ENCODE measurements around the gene ZNF684. TPM values are rescaled to one million over a fixed set of nuclear protein-coding genes. Genes with fewer than 3 reads are reported as not detected.
"Not testable (repeated sequence)": the region's sequence is repeated elsewhere in the genome, so short reads cannot be mapped to it uniquely, and the experiment has no call there.

ZNF684 gene
- total RNA-seq, 2 donors from 2014 or later: 6.5 to 7.4 TPM

DNA sequence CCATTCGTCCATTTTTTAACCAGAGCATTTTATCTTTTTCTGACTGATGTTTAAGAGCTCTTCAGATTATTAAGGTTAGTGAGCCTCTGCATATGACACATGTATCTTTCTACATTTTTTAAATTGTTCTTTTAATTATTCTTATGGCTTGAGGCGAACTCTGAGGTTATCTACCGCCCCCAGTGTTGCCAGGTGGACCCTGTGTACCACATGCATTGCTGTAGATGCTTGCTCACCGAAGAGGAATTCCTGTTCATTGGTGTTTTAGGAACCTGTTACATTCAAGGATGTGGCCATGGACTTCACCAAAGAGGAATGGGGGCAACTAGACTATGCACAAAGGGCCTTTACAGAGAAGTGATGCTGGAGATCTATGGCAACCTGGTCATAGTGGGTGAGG is 31.8 kb downstream of the ZNF684 start:
- intact Hi-C loops (cut with DNase I): no loop called here
- ATAC-seq (no peak), DNase-seq (no peak)

DNA sequence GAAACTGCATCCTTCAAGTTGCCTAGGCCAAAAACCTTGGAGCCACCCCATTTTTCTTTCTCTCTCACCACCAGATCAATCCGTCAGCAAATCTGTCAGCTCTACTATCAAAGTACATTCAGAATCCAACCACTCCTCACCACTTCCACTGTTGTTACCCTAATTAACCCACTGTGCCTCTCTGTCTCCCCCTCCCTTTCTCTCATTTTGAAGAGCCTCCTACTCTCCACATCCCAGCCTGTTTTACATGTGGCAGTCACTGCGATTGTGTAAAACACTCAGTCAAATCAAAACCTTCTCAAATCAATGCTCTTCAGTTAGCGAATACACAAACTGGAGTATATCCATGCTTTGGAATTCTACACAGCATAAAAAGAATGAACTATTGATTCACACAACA is 33.1 kb downstream of the ZNF684 start:
- DNase-seq (no peak), ATAC-seq (no peak)
- intact Hi-C loops (cut with DNase I): no loop called here

- ATAC-seq: no peak
- intact Hi-C loops (cut with DNase I): no loop called here
- DNase-seq: no peak
Observed at GRCh38 chr1:40564913-40565312, 33.5 kb downstream of the ZNF684 start.

DNA sequence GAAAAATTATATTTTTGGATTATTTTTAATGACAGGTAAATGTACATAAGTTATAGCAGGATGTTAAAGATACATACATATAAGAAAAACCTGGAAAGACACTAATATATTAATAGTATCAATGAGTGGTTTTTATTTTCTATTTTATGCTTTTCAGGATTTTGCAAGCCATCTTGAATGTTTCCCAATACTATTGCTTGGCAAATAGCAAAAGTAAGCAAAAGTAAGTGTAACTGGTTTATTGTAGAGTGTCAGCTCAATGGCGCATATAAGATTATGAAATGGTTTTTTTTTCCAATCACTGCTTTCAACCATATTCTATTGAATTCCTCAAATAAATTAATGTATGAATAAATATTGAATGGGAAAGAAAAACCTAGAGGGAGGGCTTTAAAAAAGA is 36.4 kb downstream of the ZNF684 start:
- intact Hi-C loops (cut with DNase I): no loop called here
- ATAC-seq (no peak), DNase-seq (no peak)

GRCh38 chr1:40574805-40575204 is 43.4 kb downstream of the ZNF684 start:
- ATAC-seq: not testable (repeated sequence)

GRCh38 chr1:40575336-40575735 is 43.9 kb downstream of the ZNF684 start:
- intact Hi-C loops (cut with DNase I): no loop called here
- no peak for ATAC-seq
- no peak for DNase-seq

More at GRCh38 chr1:40574805-40575204, 43.4 kb downstream of the ZNF684 start:
- DNase-seq; intact Hi-C loops (cut with DNase I): not testable (repeated sequence)

DNA sequence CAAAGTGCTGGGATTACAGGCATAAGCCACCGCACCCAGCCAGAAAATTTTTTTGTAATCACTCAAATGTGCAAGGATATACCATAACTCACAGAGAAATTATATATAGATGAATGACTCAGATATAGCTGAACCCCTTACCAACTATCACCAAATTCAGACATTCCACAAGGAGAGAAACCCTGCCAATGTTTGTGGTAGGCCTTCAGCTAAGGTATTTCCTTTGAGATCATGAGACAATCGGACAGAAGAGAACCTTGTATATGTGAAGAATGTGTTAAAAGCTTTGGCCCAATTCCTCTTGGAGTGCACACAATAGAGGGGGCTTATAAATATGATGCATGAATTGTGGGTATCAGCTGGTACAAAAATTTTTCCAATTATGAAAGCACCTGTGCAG is 50.7 kb downstream of the ZNF684 start:
- intact Hi-C loops (cut with DNase I): no loop called here
- no peak for ATAC-seq

DNA sequence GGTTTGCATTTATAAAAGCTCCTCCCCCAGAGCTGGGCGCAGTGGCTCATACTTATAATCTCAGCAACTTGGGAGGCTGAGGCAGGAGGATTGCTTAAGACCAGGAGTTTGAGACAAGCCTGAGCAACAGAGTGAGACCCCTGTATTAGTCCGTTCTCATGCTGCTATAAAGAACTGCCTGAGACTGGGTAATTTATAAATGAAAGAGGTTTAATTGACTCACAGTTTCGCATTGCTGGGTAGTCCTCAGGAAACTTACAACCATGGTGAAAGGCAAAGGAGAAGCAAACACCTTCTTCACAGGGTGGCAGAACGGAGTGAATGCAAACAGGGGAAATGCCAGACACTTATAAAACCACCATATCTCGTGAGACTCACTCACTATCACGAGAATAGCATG is 52.5 kb downstream of the ZNF684 start:
- intact Hi-C loops (cut with DNase I): no loop called here
- ATAC-seq (no peak), DNase-seq (no peak)

More for the DNA sequence above, 50.7 kb downstream of the ZNF684 start:
- no peak for DNase-seq

- intact Hi-C loops (cut with DNase I): no loop called here
- DNase-seq (no peak), ATAC-seq (peak in 1 of 2 donors; percentile 47)
Observed at GRCh38 chr1:40588586-40588985, 57.1 kb downstream of the ZNF684 start.

DNA sequence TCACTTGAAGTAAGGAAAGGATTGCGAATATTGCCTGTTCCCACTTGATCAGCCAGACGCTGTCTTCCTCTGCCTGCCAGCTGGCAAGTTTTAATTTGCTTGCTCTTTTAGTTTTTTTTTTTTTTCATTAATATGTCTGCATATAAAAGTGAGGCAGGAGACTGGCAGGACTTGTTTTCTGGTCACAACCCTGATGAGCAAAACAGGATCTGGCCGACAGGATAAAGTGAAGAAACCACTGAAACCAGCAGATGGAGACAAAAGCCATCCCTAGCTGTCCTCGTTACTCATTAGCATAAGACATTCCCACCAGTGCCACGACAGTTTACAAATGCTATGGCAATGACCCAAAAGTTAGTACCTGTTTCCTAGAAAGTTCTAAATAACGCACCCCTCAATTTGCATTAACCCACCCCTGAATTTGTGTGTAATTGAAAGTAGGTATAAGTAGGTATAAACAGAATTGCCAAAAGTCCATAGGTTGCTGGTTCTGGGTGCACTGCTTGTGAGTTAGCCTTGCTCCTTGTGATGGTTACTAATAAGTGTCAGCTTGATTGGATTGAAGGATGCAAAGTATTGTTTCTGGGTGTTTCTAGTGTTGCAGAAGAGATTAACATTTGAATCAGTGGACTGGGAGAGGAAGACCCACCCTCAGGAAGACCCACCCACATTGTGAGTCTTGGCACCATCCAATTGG is 60.8 kb downstream of the ZNF684 start:
- intact Hi-C loops (cut with DNase I): no loop called here
- ATAC-seq (peak; percentile 64 to 70), DNase-seq (no peak)

DNA sequence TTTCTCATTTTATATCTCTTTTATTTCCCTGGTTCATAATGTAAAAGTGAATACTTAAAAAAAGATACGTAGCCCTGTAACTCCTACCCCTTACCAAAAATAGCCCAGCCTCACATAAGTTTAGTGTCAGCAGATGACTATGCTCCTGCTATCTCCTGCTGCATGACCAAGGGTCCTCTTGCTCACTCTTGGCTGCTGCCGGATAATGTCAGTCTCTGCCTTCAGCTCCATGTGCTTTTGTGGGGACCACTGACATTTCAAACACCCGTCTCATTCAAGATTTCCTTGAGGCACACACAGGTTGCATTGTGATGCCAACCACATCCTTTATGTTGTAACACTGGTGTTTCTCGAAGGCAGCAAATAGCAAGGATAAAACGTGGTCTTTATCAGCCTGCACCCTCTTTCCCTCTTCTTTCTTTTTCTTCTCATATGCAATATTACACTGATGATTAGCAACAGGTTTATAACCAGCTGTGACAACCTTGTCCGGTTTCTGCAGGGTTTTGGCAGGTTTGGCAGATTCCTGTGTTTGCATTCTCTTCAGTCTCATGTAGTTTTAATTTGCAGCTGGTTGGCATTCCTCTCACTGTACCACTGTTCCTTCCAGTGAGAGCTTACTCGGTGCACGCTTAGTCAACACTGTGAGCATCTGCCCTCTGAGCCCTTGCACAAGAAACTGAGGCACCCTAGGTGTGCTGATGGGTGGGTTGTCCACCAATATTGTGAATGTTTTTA is 62.2 kb downstream of the ZNF684 start:
- intact Hi-C loops (cut with DNase I): no loop called here
- no peak for DNase-seq
- ATAC-seq: peak in 1 of 2 donors; percentile 76

GRCh38 chr1:40594187-40594531 is 62.7 kb downstream of the ZNF684 start:
- ATAC-seq (no peak), DNase-seq (no peak)
- intact Hi-C loops (cut with DNase I): no loop called here

DNA sequence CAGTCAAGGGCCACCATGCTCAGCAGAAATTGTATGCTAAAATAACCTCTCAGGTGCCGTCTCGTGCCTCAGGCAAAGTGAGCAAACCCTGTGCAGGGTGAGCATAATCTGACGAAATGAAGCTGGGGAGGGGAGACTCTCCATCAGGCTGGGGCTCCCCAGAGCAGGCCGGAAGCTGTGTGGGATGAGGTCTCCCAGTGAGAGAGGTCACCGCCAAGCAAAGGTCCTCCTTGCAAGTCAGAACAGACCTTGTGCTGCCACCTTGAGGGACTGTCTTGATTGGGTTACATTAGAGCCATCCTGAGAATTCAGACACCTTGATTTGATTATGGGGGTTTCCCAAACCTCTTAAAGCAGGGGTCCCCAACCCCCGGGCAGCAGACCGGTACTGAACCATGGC is 64.2 kb downstream of the ZNF684 start:
- ATAC-seq: no peak
- DNase-seq: no peak
- intact Hi-C loops (cut with DNase I): no loop called here

Other genes with a start within 250 kb of the ZNF684 start
- 1 to 10 TPM in 1 of 2 donors, under 1 TPM in 1; 0.53 to 1.2 TPM for gene COL9A2, start 214.4 kb upstream of the ZNF684 start, total RNA-seq
- 10 to 100 TPM; 17.9 to 25.6 TPM for gene SMAP2, start 157.9 kb upstream of the ZNF684 start, total RNA-seq
- gene ZFP69B, start 81.2 kb upstream of the ZNF684 start, total RNA-seq: 1 to 10 TPM; 1.1 to 1.2 TPM
- gene ZFP69, start 54.3 kb upstream of the ZNF684 start, total RNA-seq: 1 to 10 TPM; 2.3 to 2.5 TPM
- gene EXO5, start 22.9 kb upstream of the ZNF684 start, total RNA-seq: 1 to 10 TPM; 4.4 to 5.1 TPM
- gene RIMS3, start 134.0 kb downstream of the ZNF684 start, total RNA-seq: 1 to 10 TPM; 2.9 to 3.6 TPM
- 10 to 100 TPM; 60.1 to 71.1 TPM for gene NFYC, start 160.1 kb downstream of the ZNF684 start, total RNA-seq